Ureter (tissue), 1 donor: Measurements from ENCODE around the gene CCM2. TPM values are rescaled to one million over a fixed set of nuclear protein-coding genes. Genes with fewer than 3 reads are reported as not detected.

Experiments used
- DNase-seq: peaks from one replicate; pipeline ENCODE4 v3.0.0-alpha.2; 2020; ENCODE audit warnings: low spot score
- total RNA-seq: library from RNA; stranded (reverse); gene quantifications from one replicate; pipeline ENCODE4 v1.2.4, GENCODE V29; 2023
- donor health status: DM: yes; HTN: yes; CAD: no.

Gene CCM2
- total RNA-seq = 31.1 TPM

DNA sequence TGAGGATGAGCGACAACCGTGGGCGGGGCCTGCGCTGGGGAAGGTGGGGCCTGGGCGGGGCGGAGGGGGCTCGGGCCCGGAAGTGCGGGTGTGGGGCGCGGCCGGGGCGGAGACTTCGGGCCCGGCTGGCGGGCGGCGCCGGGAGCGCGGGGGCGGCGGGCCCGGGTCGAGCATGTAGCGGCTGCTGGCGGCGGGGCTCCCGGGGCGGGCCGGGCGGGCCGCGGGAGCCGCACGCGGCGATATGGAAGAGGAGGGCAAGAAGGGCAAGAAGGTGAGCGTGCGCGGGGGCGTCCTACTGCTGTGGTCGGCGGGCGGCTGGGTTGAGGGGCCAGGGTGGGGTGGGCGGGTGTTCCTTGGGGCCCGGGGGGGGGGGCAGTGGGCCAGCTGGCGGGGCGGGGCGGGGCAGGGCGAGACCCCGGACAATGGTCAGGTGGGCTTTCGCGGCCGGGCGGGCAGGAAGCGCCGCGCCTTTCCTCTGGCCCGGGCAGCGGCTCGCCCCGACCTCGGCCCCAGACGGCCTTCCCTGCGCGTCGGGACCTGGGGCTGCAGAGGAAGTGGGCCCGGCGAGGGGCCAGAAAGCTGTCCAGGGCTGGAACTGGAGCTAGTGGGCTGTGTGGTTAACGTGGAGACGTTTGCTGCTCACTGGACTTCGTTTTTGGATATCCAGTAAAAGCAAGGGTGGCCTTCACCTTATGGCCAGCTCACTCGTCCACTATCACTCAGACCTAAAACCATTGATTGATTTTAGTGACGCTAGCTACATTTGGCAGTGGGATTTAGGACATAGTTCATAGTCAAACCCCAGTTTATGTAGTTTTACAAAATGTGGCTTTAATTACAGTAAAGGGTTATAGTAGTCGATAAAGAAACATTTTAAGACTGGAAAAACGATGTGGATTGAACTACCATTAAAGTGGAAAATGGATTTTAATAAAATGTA lies at the start of gene CCM2:
Gene CCM2 (plus strand): TSS at position 109 of the 940 bp plus-strand sequence. CDS start 133 bp downstream, at position 242.
- no peak for DNase-seq

DNA sequence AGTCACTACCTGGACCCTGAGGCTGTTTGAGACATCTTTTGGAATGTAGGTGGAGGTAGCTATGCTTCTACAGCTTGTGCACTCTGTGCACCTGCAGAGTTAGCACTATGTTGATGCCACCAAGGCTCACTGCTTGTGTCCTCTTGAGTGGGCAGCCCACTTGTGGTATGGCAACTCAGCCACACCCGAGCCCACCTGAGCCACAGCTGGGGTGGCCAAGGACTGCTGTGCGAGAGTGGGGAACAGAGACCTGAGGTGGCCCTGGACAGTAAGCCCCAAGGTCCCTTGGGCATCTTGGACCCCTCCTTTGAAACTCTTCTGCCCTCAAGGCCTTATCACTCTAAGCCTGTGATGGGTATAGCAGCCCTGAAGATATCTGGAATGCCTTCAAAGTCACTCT lies 46.8 kb upstream of the CCM2 start:
- no peak for DNase-seq

GRCh38 chr7:44955733-44956132 lies 44.3 kb upstream of the CCM2 start:
- no peak for DNase-seq

- no peak for DNase-seq
Measured at GRCh38 chr7:44956157-44956766, 43.7 kb upstream of the CCM2 start.

GRCh38 chr7:44958645-44959344 lies 41.2 kb upstream of the CCM2 start:
- DNase-seq = no peak

- no peak for DNase-seq
Measured at GRCh38 chr7:44959433-44959951, 40.5 kb upstream of the CCM2 start.

DNA sequence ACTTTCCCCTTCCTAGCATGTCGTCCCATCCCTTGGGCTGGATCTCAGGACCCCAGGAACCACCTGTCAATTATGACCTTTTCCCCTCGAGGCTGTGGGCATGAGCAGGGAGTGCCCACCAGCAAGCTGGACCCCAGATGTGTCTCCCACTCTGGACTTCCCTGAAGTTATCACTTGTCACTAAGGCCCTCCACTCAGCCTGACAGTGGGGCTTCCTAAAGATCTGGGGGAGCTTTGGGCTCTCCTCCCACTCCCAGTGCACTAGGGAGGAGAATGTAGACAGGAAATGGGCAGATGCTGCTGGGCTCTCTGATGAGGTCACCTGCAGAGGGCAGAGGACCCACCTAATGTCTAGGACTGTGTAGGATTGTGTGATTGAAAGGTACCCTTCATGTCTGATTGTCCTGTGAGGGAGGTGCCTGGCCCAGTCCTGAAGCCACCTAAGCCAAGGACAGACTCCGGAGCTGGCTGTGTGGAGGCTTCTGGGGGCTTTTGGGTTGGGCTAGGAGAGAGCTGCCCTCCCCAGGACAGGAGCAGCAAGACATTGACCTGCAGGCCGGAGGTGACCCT lies 39.9 kb upstream of the CCM2 start:
- no peak for DNase-seq

DNA sequence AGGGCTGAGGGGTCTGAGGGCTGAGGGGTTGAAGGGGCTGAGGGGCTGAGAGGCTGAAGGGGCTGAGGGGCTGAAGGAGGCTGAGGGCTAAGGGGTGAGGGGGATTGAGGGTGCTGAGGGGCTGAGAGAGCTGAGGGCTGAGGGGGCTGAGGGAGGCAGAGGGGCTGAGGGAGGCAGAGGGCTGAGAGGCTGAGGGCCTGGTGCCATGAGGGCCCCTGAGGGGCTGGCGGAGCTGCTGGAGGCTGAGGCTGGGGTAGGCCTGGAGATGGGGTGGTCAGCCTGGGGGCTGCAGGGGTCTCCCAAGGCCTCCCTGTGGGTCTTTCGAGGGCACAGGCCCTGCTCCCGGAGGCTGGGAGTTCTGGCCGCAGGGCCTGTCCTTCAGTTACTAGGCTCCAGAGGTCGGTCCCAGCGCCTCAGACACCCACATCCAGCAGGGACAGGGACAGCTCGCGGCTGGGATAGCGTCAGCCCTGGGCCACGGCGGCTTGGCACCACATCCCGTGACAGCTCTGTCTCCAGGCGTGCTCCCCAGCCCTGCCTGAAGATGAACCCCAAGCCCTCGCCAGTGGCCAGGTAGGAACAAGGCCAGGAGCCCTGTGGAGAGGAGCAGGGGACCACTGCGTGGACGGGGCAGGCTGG lies 38.0 kb upstream of the CCM2 start:
- DNase-seq = no peak

GRCh38 chr7:44962483-44963251 lies 37.3 kb upstream of the CCM2 start:
- no peak for DNase-seq

- no peak for DNase-seq
Measured at GRCh38 chr7:44963364-44964290, 36.4 kb upstream of the CCM2 start.

- no peak for DNase-seq
Measured at GRCh38 chr7:44964384-44964830, 35.6 kb upstream of the CCM2 start.

GRCh38 chr7:44964831-44965440 lies 35.1 kb upstream of the CCM2 start:
- no peak for DNase-seq

DNA sequence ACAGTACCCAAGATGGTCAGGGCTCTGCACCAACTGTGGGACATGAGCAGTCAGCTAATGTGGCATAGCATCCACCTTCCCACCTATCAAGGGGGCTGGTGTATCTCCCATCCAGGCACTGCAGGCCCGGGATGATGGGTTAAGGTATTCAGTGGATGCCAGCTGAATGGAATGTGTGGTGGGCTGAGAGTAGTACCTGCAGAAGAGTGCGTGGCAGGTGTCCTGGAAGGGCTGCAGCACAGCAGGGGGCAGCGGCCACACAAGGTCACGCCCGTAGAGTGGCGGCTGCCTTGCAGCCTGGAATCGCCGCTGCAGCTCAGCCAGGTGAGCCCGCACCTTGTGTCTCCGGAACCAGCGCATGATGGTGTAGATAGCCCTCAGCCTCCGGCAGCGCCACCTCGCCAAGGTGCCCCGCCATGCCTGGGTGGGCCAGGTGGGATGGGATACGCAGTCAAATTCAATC lies 34.5 kb upstream of the CCM2 start:
- DNase-seq = no peak

DNA sequence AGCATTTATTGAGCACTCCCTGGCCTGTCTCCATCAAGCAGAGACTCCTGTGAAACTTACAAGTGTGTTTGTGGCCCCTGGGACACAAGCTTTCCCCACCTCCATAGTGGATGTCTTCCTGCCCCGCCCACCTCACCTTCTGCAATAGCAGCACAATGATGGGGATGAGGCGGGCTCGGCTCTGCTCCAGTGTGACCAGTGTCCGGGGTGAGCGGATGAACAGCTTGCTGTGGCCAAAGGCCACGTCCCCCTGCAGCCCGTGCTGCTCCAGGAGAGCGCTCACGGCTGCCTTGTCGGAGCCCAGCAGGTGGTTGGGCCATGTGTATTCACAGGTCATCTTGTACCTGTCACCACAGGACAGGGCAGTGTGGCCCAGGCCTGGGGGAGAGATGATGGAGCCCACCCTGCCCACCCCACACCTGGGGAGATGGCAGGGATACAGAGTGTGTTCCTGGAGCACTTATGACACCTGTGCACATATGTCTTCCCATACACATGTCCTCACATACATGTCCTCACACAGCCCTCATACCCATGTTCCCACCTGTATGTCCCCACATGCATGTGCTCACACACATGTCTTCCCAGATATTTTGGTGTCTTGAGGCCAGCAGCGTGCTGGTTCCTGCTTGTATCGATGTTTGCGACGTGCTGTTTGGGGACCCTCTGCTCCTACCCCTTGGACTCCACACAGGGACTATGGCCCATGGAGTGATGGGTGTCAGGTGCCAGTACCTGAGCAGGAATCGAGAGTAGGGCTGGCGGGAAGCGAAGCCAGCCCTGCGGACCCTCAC lies 33.9 kb upstream of the CCM2 start:
- no peak for DNase-seq

DNA sequence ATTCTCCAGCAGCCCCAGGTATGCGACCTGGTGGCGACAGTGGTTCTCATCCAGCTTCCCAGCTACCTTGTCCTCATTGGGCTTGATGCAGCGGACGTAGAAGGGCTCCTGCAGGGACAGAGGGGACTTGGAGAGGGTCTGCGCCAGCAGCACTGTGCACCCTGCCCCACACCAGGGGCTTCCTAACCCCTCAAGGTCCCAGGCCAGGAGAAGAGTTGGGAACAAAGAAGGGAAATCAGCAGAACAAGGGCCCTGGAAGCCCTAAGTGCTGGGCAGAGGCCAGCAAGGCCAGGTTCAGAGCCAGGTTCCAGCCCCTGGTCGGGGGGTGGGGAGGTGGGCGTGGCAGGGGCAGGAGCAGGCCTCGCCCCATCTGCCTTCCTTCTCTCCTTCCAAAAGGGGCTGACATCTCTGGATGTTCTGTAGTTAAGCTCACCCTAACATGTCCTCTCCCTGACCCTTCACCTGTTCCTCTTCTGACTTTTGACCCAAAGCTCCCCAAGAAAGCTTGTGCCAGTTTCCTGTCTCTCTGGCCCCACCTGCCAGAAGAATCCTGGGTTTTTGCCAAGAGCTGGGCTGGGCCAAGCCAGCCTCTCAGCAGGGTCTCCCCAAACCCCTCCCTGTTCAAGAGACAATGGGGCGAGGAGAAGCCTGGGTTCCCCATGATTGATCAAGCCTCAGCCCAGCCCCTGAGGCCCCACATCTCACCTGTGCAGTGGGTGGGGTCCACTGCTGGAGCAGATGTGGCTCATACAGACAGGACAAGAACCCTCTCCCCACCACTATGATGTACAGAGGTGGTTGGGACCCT lies 33.1 kb upstream of the CCM2 start:
- DNase-seq = no peak

- DNase-seq = no peak
Measured at GRCh38 chr7:44967571-44968446, 32.2 kb upstream of the CCM2 start.
